NCI-H1436 (cell line): Measurements from ENCODE around the gene ATP2B1.
"Not testable (repeated sequence)": the region's sequence is repeated elsewhere in the genome, so short reads cannot be mapped to it uniquely, and the experiment has no call there.

Experiments
- DNase-seq: peaks from one replicate; lab custom pipeline; 2025; lab: John Stamatoyannopoulos, UW

The ATP2B1 gene

DNA sequence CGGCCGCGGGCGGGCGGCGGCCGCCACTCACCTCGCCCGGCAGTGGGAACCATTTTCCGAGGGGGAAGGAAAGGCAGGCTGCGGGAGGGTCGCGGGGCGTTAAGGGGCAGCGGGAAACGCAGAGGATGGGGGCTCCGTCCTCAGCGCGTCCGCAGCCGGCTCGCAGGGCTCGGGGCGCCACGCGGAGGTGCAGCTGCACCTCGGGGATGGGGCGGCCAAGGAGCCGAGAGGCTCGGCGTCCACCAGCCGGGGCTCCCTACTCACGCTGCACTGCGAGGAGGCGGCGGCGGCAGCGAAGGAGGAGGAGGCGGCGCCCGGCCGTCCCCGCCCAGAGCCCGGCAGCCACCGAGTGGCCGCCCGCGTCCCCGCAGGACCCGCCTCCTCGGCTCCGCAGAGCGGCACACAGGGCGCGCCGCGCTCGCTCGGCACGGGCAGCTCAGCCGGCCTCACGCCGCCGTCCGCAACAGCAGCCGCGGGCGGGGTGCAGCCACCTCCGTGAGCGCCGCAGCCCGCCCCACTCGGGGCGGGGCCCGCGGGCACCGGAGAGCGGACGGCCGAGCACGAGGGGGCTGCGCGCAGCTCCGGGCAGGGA, at the start of gene ATP2B1:
TSS of gene ATP2B1 (minus strand) at position 274 of the 592 bp plus-strand sequence. CDS start 52,952 bp downstream, outside the sequence.
- DNase-seq = peak; percentile 53

DNA sequence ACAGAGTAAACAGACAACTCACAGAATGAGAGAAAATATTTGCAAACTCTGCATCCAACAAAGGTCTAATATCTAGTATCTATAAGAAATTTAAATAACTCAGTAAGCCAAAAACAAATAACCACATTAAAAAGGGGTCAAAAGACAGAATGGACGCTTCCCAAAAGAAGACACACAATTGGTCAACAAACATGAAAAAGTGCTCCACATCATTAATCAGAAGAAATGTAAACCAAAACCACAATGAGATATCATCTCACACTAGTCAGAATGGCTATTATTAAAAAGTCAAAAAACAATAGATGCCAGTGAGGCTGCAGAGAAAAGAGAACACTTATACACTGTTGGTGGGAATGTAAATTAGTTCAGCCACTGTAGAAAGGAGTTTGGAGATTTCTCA, 49.3 kb upstream of the ATP2B1 start:
- not testable (repeated sequence) for DNase-seq

DNA sequence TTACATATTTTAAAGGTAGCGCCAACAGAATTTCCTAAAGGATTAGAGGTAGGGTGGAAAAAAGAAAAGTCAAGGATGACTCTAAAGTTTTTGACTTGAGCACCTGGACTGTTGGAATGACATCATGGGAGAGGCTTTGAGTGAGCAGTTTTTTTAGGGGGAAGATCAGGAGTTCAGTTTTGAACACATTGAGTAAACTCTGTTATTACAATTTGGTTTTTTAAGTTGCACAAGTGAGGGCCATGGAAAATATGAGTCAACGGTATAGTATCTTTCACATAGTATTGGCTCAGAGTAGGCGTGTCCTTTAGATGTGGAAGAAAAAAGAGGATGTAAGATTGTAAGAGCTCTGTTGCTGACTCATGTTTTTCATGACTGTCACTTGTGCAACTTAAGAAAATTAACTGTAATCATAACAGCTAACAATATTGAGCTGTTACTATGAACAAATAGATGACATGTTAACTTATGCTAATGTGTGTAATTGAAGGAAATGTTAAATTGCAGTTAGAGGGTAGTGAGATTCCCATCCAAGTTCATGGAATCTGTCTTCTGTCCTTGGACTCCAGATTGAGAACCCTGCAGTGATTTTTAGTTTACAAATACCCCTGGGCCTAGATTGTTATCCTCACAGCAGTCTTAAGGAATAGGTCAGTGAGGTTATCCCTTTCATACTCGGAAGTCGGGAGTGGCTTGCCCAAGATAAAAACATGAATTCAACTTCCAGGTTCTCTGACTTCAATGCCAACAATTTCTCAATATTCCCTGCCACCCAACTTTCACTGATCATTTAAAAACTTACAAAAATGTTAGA, 48.2 kb upstream of the ATP2B1 start:
- DNase-seq = no peak

DNA sequence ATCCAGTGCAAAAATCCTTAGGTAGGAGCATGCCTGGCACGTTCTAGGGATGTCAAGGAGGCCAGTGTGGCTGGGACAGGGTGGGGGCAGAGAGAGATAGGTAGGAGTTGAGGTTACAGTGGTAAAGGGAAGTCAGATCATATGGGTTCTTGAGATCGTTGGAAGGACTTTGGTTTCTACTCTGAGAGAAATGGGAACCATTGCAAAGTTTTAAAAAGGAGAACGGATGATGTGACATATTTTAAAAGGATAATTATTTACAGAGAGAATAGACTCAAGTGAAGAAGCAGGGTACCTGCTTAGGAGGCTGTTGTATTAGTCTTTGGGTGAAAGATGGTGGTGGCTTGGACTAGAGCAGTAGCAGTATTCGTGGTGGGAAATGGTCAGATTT, 47.6 kb upstream of the ATP2B1 start:
- DNase-seq = no peak

DNA sequence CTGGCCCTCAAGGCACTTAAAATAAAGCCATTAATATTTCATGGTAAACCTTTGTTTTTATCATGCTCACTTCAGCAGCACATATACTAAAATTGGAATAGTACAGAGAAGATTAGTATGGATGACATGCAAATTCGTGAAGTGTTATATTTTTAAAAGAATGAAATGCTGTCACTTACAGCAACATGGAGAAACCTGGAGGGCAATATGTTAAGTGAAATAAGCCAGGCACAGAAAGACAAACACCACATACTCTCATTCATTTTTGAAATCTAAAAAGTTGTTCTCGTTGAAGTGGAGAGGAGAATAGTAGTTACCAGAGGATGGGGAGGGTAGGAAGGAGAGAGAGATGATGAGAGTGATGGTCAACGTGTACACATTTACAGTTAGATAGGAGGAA, 45.4 kb upstream of the ATP2B1 start:
- no peak for DNase-seq

DNA sequence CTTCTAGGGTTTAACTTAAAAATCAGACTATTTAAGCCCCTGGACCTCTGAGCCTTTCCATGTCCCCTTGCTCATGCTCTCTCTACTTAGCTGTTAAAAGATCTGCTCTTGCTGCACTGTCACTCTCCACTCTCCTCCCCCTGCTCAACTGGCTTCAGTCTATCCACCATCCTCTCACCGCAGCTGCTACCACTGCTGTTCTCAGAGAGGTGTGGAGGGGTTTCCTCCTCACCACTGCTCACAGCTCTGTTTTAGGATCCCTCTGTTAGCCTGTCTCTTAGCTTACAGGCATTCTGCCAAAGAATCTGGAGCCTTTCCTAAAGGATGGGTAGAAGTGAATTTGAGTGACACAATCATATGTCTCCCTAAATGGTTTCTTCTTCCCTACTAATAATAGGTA, 43.7 kb upstream of the ATP2B1 start:
- DNase-seq = no peak

DNA sequence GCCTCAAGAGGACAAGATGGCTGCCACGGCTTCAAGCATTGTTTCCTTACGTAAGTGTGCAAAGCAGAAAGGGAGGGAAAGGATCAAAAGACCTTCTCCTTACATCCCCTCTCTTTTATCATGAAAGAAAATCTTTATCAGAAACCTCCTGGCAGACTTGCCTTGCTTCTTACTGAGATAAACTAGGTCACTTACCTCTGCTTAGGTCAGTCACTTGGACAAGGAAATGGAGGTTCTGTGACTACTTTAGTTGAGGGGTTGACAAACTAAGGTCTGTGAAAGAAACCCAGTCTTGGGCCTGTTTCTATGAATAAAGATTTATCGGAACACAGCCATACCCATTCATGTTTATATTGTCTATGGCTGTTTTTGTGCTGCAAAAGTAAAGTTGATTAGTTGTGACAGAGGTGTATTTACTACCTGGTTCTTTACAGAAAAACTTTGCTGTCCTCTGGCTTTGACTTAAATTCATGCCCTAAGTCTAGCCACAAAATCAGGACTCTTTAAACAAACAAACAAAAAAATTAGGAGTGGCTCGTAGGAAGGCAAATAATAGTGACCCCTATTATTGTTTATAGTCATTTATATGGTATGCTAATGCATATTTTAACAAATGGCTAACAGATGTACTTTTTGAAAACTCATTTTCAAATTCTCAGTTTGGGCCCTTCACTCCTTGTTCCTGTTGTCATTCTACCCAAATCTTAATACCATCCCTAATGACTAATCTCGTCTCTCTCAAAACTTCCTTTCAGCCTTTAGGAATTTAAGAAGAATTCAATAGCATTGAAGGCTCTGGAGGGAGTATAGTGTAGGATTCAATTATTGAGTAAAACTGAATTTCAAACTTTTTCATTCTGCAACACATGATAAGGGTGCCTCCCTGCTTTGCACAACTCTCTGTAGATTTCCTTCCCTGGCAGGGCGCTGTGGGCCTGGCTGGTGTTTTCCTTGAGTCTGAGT, 42.0 kb upstream of the ATP2B1 start:
- DNase-seq = no peak

DNA sequence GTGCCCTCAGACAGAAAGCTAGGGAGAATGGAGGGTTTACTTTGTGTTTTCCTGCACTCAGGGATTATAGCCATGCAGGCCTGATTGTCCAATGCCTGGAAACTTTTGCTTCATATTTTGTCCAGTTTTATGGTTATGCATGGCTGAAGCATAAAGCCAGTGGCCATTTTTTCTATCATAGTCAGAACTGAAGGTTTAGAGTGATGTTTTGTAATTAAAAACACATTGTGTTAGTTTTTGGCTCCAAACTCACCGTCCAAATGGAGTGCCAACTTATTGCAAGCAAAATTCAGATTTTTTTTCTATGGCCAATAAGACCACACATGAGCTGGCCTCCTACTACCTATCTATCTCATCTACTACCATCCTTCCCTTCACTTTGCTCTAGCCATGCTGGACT, 40.2 kb upstream of the ATP2B1 start:
- no peak for DNase-seq

DNA sequence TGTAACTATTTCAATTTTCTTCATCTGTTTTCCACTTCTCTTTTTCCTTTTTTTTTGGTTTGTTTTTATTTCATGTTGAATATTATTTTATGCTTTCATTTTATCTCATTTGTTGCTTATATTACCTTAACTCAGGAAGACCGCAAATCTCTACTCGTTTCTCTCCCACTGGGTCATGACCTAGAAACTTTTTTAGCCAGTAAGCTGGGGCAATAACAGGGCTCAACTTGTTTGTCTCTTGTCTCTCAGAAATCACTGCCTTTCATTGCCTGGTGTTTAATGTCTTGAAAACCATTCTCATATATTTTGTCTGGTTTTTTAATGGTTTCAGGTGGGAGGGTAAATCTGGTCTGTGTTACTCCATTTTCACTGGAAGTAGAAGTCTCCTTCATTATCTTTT, 36.6 kb upstream of the ATP2B1 start:
- no peak for DNase-seq

DNA sequence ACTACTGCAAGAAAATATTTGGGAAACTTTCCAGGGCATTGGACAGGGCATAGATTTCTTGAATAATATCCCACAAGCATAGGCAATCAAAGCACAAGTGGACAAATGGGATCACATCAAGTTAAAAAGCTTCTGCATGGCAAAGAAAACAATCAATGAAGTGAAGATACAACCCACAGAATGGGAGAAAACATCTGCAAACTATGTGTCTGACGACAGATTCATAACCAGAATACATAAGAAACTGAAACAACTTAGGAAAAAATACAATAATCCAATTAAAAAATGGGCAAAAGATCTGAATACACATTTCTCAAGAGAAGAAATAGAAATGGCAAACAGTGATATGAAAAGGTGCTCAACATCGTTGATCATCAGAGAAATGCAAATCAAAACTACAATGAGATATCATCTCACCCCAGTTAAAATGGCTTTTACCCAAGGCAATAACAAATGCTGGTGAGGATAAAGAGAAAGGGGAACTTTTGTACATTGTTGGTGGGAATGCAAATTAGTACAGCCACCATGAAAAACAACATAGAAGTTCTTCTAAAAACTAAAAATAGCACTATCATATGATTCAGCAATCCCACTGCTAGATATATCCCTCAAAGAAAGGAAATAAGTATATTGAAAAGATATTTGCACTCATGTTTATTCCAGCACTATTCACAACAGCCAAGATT, 33.8 kb upstream of the ATP2B1 start:
- no peak for DNase-seq

DNA sequence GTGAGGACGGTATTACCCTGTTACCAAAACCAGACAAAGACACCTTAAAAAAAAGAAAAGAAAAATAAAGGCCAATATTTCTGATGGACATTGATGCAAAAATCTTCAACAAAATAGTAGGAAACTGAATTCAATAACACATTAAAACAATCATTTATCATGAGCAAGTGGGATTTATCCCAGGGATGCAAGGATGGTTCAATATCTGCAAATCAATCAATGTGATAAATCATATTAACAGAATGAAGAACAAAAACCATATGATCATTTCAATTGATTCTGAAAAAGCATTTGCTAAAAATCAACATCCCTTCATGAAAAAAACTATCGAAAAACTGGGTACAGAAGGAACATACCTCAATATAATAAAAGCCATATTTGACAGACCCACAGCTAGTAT, 32.3 kb upstream of the ATP2B1 start:
- no peak for DNase-seq

DNA sequence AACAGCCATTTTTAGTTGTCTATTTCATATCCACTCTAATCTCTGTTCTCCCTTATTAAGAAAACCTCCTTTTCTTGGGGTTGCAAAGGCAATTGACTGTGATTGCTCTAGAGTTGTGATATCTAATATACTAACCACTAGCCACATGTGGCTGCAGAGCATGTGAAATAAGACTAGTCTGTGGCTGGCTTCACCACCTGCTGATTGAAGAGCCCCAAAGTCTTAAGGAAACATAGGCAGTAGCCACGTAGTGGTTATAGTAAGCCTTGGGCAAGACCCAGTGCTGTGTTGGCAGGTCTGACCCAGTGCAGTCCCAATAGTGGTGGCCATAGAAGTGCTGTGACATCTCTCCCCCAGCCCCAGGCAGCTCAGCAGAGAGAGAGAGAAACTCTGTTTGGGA, 28.4 kb upstream of the ATP2B1 start:
- DNase-seq = no peak

DNA sequence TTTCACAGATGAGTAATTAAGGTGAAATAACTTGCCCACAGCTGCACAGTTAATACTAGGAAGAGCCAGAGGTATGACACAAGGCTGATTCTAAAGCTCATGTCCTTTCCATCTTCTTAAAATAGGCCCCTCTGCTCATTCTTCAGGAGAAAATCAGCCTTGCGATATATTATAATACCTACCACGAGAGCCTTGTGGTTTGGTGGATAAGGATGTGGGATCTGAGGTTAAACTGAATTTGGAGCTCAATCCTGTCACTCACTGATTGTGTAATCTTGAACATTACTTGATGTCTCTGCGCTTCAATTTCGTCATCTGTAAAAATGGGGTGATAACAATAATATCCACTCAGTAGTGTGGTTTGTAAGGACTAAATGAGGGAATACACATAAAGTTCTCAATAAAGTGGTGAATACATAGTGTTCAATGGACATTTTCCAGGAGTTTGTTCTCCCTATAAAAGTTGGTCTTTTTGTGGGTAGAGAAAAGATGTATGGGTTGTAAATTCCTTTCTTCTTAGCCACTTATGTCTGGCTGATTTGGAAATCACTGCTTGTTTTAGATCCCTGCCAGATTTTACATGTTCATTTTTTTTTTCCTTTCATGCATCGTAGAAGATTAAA, 25.1 kb upstream of the ATP2B1 start:
- no peak for DNase-seq

DNA sequence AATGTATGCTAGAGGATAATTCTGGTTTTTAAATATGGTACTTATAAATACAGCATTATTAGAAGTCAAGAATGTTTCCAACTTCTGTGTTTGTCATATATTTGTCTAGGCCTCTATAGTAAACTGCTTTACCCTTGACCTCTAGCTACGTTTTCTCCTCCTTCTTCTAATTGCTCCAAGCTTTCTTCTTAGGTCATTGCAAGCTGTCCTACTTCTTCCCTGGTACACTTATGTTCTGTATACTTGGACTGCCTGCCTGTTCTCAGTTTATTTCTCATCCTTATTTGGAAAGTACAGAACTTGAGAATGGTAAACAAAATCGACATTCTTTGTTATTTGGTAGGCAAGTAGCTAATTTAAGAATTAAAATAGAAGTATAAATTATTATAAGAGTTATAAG, 23.9 kb upstream of the ATP2B1 start:
- DNase-seq = no peak

DNA sequence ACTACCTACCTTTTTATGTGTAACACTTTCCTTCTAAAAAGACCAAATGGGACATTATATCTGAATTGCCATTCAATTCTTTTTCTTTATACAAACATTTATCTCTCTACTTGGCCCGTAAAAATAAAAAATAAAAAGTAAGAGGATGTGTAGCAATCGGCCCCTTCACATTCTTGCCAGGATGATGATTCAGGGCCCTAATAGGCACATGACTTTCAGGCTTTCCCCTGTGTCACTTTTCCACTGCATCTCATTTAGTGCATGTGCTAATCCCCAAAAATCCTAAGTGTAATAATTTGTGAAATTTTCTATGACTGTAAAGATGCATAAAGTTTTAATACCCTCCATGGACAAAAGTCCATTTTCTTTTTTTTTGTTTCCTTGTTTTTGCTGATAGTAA, 23.0 kb upstream of the ATP2B1 start:
- DNase-seq = no peak

DNA sequence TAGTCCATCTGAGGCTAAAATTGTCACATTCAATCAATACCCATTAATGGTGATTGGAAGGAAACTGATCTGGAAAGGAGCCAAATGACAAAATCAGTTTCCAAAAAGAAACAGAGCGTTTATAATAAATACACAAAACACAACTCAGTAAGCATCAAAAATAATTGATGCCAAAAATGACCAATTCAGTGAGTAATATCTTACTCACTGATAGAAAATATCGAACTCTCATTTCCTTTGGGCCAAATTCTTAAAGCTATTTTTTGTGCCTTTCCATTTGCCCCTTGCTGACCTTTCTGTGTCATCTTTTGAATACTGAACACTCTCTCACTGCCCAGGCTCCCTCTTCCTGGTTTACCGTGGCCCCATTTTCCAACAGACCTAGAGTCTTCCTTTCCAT, 22.5 kb upstream of the ATP2B1 start:
- no peak for DNase-seq

DNA sequence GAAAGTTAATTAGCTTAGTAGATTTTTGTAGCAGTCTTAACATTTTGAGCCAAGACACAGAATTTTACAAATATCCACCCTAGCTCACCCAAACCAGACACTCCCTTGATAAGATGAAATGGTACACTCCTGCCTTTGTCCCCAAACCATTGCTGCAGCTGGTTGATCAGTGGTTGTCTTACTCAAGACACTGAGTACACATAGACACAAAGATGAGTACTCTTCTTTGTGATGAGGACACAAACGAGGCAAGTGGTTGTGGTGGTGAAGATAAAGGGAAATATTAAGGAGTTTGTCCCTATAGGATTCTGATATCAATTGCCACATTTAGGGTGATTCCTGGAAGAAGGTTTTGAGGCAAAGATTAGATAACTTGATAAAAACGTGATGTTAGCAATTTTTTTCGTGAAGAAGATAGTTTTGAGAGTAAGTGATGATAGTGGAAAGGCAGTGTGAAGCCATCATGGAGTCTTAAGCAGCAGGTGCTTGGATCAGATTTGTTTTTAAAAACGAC, 21.4 kb upstream of the ATP2B1 start:
- DNase-seq = no peak

DNA sequence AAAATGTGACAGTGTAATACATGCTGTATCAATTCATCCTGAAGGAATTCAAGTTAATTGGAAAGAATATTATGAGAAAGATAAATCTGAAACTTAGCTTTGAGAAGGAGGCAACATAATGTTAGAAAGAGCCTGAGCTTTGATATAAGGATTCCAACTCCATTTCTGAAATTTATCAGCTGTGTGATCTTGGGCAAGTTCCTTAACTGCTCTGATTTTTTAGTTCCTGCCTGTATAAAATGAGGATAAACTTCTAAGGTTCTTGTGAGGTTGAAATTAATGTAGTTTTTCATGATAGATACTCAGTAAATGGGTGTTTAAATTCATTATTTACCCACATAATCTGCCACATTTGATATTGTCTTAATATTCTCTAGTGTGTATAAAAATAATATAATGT, 14.6 kb upstream of the ATP2B1 start:
- DNase-seq = no peak

DNA sequence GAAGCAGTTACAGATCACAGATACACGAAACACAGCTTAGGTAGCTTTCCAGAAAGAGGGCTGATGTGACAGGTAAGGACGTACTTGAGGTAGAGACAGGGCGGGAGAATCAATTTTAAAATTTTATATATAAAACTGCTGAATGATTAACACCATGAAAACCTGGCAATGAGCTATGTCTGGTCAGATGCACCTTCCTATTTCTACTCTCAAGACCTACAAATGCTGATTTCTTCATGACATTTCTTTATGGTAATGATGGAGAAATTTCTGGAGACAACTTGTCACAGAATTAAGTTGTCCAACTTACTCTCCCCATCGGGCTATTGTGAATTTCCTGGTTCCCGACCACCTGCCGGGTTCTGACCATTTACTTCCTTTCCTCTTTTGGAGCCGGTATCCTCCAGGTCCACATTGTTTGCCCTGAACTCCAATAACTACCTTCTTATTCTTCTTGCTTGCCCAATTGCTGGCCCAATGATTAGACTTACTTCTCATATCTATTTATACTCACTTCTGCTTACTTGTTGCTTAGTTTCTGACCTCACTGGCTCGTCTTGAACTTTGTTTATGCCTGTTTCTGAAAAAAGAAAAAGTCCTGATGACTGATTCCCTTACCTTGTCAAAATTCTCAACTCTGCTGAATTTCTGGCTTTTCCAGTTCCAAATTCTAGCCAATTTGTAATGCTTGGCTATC, 12.8 kb upstream of the ATP2B1 start:
- no peak for DNase-seq

DNA sequence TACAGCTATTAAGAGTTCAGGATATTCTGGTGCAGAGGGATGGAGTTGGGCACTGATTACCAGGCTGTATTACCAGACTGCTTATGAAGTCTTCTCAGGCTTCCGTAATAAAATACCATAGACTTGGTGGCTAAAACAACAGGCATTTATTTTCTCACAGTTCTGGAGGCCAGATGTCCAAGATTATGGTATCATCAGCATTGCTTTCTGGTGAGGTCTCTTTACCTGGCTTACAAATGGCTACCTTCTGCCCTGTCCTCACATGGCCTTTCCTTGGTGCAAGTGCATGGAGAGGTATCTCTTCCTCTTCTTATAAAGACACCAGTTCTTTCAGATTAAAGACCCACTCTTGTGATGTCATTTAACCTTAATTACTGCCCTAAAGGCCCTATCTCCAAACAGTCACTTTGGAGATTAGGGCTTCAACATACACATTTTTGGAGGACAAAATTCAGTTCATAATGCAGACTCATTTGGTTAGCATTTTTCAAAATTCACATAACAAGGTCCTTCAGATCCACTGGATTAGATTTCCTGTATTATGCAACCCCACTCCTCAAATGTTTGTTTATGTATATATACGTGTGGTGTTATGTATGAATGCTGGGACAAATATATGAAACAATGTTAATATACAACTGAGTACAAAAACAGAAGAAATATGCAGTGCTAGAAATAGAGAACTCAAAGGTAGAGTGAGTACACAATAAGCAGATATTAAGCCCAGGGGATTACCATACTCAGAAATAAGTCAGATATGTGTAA, 9.3 kb upstream of the ATP2B1 start:
- DNase-seq = no peak
